GM18508 (cell line): ENCODE measurements around the gene LNP1.
A peak's percentile ranks its signal among the peaks of the same experiment; 100 is the strongest.
"Not testable (repeated sequence)": the region's sequence is repeated elsewhere in the genome, so short reads cannot be mapped to it uniquely, and the experiment has no call there.

ENCODE experiments used
- ATAC-seq: cut with Tn5 transposase; IDR thresholded peaks from one replicate; pipeline ENCODE4 v1.9.1; 2021; ENCODE audit warnings: moderate number of reproducible peaks; ENCODE audit not compliant: insufficient read depth, unreplicated experiment

LNP1 gene

GRCh38 chr3:100468676-100469075 is 67.3 kb downstream of the LNP1 start:
- no peak for ATAC-seq

- no peak for ATAC-seq
Observed at GRCh38 chr3:100470951-100471350, 69.6 kb downstream of the LNP1 start.

GRCh38 chr3:100471444-100471843 is 70.1 kb downstream of the LNP1 start:
- ATAC-seq = no peak

GRCh38 chr3:100477851-100478360 is 76.6 kb downstream of the LNP1 start:
- ATAC-seq = not testable (repeated sequence)

- ATAC-seq = not testable (repeated sequence)
Observed at GRCh38 chr3:100478521-100478920, 77.2 kb downstream of the LNP1 start.

GRCh38 chr3:100480081-100480480 is 78.7 kb downstream of the LNP1 start:
- ATAC-seq = no peak

GRCh38 chr3:100482176-100482575 is 80.8 kb downstream of the LNP1 start:
- no peak for ATAC-seq

- ATAC-seq = no peak
Observed at GRCh38 chr3:100483529-100483928, 82.2 kb downstream of the LNP1 start.

- ATAC-seq = no peak
Observed at GRCh38 chr3:100486808-100487207, 85.5 kb downstream of the LNP1 start.

- no peak for ATAC-seq
Observed at GRCh38 chr3:100489118-100489517, 87.8 kb downstream of the LNP1 start.

- ATAC-seq = peak; percentile 79
Observed at GRCh38 chr3:100492059-100493006, 91.0 kb downstream of the LNP1 start, which contains the start of gene TMEM45A. TMEM45A (plus strand) TSS chr3:100492619; CDS start chr3:100555212, 62,593 bp downstream.

- peak; percentile 35 for ATAC-seq
Observed at GRCh38 chr3:100496711-100497261, 95.4 kb downstream of the LNP1 start.

- ATAC-seq = no peak
Observed at GRCh38 chr3:100499651-100500050, 98.3 kb downstream of the LNP1 start.

GRCh38 chr3:100500320-100500880 is 99.1 kb downstream of the LNP1 start:
- no peak for ATAC-seq

- ATAC-seq = no peak
Observed at GRCh38 chr3:100503448-100503847, 102.1 kb downstream of the LNP1 start.
